GM18498 (cell line): ENCODE measurements around the gene MYBPC2.
"Not testable (repeated sequence)": the region's sequence is repeated elsewhere in the genome, so short reads cannot be mapped to it uniquely, and the experiment has no call there.

Source experiments
- ATAC-seq: cut with Tn5 transposase; IDR thresholded peaks from one replicate; pipeline ENCODE4 v1.9.1; 2021; ENCODE audit warnings: mild to moderate bottlenecking, moderate library complexity; ENCODE audit not compliant: unreplicated experiment

The MYBPC2 gene

DNA sequence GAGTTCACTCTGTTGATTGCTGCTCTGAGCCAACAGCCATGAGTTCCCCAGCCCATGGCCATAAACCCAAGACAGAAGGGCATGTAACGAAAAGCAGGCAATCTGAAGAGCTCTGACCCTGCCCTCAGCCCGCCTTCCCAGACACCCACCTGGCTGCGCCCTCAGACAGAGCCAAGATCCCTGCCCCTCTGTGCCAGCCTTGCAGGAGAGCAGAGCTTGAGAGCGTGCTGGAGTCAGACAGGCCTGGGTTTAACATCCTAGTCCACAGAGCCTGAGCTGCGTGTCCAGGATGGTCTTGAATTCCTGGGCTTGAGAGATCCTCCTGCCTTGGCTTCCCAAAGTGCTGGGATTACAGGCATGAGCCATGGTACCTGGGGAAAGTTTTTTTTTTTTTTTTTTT lies 24.6 kb downstream of the MYBPC2 start:
- ATAC-seq, result no peak

- no peak for ATAC-seq
Measured at GRCh38 chr19:50458396-50459066, 25.8 kb downstream of the MYBPC2 start.

- ATAC-seq, result no peak
Measured at GRCh38 chr19:50459067-50459456, 26.4 kb downstream of the MYBPC2 start.

GRCh38 chr19:50459638-50460037 lies 26.9 kb downstream of the MYBPC2 start:
- no peak for ATAC-seq

DNA sequence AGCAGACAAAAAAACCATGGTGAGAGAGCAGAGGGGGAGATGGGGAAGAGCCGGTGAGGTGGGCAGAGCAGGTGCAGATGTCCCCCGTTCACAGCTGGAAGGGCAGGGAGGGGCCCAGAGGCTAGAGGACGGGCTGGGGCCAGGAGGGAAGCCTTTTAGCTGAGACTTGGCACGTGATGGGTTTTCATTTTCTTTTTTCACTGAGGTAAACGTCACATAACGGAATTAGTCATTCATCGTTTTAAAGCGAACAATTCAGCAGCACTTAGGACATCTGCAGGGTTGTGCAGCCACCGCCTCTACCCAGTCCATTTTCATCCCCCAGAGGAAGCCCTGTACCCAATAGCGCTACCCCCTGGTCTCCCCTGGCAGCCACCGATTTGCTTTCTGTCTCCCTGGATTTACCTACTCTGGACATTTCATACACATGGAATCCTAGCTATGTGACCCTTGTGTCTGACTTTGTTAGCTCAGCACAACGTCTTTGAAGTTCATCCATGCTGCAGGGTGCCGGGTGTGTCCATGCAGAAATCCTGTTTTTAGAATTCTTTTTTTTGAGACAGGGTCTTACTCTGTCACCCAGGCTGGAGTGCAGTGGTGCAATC lies 27.6 kb downstream of the MYBPC2 start:
- peak; percentile 61 for ATAC-seq

DNA sequence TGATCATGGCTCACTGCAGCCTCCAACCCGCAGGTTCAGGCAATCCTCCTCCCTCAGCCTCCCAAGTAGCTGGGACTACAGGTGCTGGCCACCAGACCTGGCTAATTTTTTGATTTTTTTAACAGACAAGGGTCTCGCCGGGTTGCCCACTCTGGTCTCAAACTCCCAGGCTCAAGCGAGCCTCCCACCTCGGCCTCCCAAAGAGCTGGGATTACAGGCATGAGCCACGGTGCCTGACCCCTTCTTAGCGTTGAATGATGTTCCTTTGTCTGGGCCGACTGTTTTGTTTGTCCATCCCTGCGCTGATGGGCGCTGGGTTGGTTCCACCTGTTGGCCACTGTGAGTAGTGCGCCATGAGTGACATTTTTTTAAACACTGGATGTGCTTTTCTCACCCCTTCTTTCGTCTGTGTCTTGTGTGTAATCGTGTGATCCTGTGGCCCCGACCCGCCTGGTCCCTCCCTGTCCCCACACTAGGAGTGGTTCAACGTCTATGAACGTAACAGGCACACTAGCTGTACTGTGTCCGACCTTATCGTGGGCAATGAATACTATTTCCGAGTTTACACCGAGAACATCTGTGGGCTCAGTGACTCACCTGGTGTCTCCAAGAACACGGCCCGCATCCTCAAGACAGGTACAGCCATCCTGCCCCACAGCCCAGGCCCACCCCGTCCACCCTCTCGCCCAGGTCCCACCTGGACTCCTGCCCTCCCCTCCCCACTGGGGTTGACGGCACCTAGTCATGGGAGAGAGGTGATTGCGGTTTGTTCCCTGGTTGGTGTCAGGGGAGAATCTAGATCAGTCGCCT lies 28.6 kb downstream of the MYBPC2 start:
- ATAC-seq, result no peak

- ATAC-seq, result no peak
Measured at GRCh38 chr19:50462970-50463369, 30.3 kb downstream of the MYBPC2 start.

GRCh38 chr19:50464348-50464747 lies 31.7 kb downstream of the MYBPC2 start:
- ATAC-seq, result no peak

- no peak for ATAC-seq
Measured at GRCh38 chr19:50465000-50465399, 32.3 kb downstream of the MYBPC2 start.

GRCh38 chr19:50465986-50466705 lies 33.5 kb downstream of the MYBPC2 start:
- no peak for ATAC-seq

GRCh38 chr19:50466706-50467039 lies 34.0 kb downstream of the MYBPC2 start:
- ATAC-seq, result no peak

GRCh38 chr19:50467566-50467965 lies 34.9 kb downstream of the MYBPC2 start:
- ATAC-seq, result no peak

DNA sequence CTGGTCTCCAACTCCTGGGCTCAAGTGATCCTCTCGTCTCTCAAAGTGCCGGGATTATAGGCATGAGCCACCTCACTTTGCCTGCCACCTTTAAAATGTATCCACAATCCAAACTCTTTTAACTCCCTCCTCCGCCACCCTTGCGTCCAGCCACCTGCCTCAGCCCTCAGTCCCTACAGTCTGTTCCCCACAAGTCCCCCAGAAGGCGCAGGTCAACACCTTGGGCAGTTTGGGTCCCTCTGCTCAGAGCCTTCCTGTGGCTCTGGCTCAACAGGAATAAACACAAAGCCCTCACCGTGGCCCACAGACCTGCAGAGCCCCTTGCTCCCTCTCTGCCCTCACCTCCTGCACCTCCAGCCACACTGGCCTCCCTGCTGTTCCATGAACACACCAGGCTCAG lies 36.1 kb downstream of the MYBPC2 start:
- ATAC-seq, result no peak

DNA sequence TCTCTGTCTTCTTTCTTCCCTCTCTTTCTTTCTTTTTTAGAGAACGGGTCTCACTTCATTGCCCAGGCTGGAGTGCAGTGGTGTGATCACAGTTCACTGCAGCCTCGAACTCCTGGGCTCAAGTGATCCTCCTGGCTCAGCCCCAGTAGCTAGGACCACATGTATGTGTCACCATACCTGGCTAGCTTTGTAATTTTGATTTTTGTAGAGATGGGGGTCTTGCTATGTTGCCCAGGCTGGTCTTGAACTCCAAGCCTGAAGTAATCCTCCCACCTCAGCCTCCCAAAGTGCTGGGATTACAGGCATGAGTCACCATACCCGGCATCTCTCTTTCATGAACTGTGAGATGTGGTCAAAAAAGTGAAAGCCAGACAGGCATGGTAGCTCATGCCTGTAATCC lies 40.6 kb downstream of the MYBPC2 start:
- ATAC-seq, result not testable (repeated sequence)

DNA sequence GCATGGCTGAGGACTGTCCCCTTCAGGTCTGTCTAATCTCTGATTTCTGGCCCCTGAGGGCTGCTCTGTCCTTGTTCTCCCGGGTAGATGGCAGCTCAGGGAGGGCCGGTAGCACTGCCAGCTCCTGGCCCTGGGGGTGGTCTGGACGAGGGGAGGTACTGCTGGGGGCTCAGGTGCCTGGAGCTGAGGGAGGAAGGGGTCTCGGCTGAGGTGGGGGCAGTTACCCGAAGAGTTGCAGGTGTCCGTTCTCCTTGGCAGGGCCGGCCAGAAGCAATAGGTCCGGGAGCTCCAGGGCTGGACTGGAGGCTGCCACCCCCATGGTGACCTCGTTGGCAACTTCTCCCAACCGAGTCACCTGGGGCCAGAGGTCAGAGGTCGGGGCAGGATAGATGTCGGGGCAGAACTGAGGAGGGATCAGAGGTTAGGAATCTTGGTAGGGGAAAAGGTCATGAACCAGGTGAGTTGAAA lies 42.4 kb downstream of the MYBPC2 start:
- no peak for ATAC-seq

DNA sequence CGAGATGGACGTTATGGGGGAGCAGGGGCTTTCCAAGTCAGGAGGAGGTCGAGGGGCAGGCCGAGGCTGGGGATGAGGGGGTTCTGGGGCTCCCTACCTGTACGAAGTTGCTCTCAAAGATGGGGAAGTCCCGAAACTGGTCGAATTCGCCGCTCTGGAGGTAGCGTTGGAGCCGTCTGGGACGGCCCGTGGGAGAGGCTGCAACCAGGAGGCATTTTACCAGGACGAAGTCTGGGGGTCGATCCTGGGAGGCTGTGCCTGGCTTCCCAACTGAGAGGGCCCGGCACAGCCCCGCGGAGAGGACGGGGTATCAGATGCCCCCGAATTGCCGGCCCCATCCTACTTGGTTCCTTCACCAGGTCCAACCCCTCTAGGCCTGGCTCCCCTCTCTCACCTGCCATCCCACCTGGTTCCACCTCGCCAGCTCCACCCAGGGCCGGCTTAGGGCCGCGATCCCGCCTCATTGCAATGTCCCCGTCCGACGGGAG lies 43.1 kb downstream of the MYBPC2 start:
- no peak for ATAC-seq

DNA sequence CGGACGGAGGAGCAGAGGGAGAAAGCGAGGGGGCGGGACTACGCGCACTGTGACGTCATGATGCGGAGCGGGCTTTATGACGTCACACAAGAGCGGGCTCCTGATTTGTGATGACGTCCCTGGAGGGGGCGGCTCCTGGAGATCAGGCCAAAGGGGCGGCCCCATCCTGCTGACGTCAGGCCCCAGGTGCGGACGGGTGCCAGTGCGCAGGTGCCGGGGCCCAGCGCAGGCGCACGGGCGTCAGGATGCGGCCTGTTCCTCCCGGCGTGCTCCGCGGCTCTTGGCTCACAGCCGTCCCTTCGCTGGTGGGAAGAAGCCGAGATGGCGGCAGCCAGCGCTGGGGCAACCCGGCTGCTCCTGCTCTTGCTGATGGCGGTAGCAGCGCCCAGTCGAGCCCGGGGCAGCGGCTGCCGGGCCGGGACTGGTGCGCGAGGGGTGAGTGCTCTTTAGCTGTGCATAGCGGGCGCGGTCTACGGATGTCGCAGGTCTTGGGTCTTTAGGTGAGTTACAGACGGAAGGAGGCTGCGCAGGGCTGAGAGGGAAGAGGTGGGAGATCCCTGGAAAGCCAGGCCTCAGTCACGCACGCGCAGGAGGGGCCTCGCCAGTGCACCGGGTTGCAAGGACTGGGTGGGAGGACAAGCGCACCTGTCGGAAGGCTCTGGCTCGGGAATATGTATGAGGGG lies 43.7 kb downstream of the MYBPC2 start, which contains the start of the genes EMC10 and GARIN5A:
EMC10 (plus strand) TSS at position 284 of the 683 bp plus-strand sequence; CDS start at position 322, 38 bp downstream.
GARIN5A (minus strand) TSS at position 625 of the 683 bp plus-strand sequence; CDS start at position 165, 460 bp downstream.
- ATAC-seq, result peak; percentile 88

GRCh38 chr19:50476907-50477238 lies 44.2 kb downstream of the MYBPC2 start:
- no peak for ATAC-seq

GRCh38 chr19:50477751-50478515 lies 45.2 kb downstream of the MYBPC2 start:
- ATAC-seq, result no peak
